ENCODE measurements around the gene HERC2.
"Not testable (repeated sequence)": the region's sequence is repeated elsewhere in the genome, so short reads cannot be mapped to it uniquely, and the experiment has no call there.

Gene HERC2

DNA sequence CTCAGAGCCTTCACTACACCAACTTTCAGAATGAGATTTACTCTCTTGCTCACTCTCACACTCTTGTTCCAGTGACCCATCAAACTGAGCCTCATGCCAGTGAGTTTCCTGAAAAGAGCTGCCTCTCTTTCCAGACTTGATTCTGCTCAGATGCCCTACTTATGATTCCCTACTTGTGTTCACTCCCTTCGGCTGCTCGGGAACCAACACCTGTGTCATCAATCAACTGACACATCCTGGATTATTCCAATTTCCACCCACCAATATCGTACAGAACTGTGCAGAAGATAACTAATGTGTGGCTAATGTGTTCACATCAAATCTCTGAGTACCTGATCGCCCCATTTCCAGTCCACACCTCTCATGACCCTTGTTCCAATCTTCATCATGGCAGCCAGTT lies 100.3 kb downstream of the HERC2 start:
- not testable (repeated sequence) for DNase-seq

DNA sequence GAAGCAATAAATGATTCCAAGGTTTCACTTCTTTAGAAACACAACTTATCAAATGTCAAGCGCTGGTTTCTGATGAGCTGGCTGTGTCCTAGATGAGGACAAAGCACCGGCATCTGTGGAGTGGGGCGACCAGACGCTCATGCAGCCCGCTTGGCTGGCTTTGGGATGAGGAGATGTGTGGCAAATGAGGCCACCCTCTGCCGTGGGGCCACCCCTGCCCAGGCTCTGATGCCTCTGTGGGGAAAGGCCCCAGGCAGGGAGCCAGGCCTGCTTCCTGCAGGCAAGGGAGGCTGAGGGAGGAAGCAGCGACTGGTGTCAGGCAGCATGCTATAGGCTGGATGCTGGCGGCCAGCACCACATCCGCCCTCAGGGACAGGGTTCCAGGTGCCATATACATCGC lies 102.9 kb downstream of the HERC2 start:
- no peak for DNase-seq

DNA sequence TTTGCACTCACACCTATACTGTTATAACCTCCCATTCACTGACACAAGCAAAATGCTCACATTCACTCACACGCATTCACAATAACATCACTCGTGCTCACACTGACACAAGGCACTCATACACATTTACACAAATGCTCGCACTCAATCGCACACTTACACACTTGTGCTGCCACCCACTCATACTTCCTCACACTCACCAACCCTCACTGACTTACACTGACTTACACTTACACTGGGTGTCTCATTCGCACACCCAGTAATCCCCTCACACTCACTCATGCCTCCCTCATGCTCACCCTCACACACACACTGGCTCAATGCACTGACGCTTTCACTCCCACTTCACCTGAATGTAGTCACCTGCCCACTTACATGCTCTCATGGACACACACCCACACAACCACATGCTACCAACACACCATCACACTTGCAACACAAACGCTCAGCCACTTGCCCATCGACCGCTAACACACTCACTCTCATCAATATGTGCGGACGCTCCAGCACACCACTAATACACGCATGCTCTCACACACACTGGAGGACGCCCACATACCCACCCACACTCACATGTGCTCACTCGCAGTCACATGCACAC lies 104.9 kb downstream of the HERC2 start:
- not testable (repeated sequence) for DNase-seq

DNA sequence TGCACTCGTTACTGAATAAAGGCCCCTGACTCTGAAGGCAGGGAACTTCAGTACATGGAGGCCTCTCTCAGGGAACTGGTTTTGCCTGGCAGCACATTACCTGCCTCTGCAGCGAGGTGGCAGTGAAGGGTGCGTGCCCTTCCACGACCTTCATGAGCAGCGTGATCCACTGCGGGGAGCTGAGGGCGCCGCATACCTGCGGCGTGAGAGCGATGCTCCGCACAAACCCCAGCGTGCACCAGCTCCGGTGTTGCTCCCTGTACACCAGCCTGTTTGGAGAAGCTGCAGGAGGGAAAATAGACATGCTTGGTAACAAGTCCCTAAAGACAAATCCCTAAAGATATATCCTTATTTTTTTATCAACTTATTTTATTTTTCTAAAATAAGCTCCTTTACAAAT lies 106.5 kb downstream of the HERC2 start:
- not testable (repeated sequence) for DNase-seq

DNA sequence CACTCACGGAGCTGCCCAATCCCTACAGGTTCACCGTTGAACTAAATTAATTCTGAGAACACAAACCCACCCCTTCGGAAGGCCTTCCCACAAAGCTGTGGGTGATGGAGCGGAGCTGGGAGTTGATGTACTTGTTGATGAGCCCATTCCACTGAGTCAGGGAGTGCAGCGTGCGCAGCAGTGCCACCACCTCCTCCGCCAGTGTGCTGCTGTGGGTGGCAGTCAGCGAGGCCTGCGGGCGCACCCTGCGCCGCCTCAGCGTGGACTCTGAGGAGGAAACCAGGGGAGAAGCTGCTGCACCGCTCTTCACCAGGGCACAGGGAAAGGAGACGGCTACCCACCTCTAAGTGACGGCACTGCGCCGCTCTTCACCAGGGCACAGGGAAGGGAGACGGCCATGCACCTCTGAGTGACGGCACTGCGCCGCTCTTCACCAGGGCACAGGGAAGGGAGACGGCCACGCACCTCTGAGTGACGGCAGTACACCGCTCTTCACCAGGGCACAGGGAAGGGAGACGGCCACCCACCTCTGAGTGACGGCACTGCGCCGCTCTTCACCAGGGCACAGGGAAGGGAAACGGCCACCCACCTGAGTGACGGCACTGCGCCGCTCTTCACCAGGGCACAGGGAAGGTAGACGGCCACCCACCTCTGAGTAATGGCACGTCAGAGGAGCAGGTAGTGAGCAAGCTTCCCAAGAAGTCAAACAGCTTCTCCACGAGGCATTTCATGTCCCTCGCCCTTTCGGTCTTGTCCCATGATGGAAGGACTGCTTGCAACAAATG lies 107.8 kb downstream of the HERC2 start:
- not testable (repeated sequence) for DNase-seq

DNA sequence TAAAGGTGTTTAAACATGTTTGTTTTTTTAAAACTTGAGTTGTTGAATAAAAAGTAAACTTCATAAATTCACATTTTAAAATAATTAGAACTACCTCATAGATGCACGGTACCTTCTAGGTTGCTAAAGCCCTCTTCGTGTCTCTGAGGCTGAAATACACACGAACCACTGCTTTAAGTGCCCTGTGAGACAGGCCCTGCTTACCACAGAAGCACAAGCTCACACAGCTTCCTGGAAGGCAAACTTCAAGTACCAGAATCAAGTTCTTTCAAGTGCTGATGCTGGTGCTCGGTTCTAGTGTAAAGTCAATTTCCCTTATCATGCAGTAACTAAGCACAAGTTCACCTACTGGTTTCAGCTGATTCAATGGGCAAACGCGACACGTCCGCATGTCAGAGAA lies 108.6 kb downstream of the HERC2 start:
- not testable (repeated sequence) for DNase-seq

DNA sequence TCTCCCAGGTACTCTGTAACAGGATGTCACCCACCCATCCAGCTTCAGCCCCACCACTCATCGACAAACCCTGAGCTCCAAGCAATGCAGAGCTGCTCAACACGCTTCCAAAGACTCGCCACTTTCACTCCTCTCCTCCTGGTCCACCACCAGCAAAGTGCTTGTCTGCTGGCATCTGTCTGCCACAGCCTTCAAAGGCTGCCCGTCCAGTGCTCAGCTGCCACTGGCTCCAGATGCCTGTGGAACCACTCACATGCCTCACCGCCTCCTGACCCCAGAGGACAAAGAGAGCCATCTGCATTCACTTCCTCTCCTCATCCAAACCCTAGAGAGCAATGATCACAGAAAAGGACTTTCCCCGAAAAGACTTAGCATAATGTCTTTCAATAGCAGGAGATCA lies 113.4 kb downstream of the HERC2 start:
- no peak for DNase-seq

DNA sequence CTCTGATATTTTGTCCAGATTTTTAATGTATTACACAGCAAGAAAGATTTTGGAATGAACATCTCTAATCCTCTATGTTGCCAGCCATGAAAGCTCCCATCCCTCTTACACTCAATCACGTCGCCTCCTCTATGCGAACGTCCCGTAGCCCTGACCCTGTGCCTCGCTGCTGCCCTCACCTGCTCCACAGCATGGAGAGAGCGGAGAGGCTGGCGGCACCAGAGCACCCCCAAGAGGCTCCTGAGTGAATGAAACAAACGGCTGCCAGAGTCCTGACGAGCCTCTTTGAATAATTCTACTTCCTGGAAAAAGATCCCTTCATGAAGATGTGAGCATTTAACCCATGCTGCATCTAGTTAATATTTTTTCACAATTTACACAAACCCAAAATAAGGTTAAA lies 116.3 kb downstream of the HERC2 start:
- DNase-seq = not testable (repeated sequence)

DNA sequence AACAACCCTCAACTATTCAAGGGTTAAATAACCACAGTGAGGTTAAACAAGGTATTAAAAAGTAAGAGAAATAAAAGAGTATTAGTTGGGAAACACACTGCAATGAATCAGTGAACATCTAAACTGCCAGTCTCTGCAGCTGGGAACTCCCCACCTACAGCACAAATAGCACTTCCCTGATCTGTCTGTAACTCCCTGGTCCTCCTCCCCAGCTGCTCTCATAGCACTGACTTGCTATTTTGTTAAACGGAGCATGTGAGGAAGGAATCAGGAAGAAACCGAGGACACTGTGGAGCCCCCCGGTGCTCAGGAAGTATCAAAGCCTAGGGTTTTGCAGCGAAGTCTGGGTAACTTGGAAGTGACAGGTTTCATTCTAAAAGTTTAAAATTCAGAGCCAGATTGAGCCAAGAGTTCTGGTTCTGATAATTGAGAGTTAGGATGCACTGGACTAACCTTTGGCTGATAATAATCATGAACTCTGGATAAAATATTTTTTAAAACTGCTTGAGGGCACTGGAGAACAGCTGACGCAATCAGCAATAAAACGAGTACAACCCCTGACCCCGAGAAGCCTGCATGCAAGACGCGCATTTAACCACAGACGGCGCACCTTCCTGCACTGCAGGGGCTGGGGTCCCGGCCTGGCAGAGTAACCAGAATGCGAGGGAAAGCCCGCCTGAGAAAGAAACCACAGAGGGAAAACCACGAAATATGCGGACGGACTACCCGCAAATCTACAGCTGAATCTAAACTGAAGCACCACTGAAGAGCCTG lies 118.7 kb downstream of the HERC2 start:
- not testable (repeated sequence) for DNase-seq

DNA sequence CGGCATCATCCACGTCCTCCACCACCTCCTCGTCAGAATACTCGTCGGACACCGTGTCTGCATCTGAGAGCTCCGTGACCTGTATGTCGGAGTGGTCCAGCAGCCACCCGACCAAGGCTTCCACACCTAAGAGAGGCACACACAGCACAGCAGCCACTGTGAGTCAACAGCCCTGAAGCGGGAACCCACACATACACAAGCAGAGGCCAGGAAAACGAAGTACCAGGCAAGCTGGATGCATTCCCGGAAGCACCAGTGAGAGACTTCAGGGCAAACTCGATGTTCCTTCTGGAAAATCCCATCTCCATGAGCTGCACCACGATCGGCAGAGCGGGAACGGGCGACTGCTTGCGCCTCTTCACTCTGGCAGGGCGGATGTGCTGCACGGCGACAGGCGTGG lies 119.9 kb downstream of the HERC2 start:
- not testable (repeated sequence) for DNase-seq

DNA sequence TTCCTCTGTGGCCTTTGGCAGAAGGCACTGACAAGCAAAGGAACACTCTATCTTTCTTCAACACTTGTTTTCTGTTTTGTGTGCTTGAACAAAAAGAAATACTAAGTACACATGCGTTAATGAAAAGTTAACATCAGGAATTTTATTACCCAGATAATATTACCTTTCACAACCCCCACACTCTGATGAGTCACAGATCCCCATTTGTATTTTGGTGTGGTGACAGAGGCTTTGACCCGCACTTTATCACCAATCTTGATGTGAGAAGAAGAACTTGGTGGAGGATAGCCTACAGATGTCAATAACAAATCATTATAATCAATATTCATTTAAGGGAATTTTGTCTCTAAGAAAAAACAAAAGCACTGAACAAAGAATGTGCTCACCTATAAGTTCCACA lies 123.8 kb downstream of the HERC2 start:
- DNase-seq = not testable (repeated sequence)

DNA sequence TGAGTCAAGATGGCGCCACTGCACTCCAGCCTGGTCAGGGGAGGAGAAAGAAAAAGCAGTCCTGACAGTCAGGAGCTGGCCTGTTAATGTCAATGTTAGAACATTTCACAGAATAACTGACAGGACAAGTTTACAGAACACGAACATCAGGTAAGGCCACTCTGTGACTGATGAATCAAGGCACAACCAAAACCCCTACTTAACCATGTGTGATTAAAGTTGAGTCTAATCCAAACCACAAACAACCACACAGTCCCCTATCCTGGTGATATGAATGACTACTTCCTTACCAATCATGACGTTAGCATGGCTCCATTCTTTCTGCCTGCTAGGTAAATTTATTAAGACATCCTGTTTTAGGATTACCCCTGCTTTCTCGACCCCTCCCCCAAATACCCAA lies 124.3 kb downstream of the HERC2 start:
- DNase-seq = not testable (repeated sequence)

DNA sequence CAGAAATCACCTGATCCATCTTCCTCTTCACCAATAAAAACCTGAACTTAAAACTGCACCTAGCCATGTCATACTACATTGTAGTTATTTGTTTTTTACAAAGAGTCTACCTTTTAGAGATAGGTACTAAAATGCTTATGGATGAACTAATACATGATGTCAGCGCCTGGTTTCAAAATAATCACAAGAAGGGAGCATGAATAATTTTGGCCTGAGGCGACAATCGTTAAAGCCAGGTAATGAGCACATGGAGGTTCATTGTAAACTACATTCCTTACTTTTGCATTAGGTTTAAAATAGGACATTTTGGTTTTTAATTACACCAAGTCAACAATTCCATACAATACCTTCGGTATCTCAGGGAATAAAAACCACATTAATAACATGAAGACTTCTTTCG lies 125.4 kb downstream of the HERC2 start:
- not testable (repeated sequence) for DNase-seq

DNA sequence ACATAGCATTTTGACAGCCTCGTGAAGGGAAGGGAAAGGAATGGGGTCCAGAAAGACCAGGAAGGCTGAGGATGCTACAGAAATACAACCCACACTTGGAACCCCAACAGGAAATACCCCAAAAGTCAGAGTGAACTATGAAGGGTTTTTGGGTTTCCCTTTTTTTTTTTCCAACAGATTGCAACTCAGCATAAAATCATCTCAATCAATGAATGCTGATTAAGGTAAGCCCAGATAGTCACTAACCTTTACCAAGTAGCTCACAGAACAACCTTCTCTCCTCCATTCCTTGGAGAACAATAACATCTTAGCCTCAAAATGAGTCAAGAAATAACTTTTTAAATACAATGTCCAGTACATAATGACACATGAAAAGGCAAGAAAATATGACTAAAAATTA lies 129.2 kb downstream of the HERC2 start:
- no peak for DNase-seq

DNA sequence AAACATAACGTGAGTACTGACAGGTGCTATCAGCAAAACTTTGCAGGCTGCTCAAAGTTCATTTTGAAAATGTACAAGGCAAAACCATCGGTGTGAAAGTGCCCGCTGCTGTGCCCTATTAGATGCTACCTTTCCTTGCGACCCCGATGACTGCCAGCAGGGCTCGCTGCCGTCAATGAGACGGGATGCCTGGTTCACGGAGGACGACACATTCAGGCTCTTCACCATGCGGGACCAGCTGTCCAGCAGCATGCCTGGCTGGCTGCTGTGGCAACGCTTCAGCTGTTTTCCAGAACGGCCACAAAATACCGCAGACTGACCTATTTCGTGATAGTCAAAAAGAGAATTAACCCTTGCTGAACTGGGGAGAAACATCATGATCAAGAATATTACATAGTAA lies 130.1 kb downstream of the HERC2 start:
- DNase-seq = no peak

DNA sequence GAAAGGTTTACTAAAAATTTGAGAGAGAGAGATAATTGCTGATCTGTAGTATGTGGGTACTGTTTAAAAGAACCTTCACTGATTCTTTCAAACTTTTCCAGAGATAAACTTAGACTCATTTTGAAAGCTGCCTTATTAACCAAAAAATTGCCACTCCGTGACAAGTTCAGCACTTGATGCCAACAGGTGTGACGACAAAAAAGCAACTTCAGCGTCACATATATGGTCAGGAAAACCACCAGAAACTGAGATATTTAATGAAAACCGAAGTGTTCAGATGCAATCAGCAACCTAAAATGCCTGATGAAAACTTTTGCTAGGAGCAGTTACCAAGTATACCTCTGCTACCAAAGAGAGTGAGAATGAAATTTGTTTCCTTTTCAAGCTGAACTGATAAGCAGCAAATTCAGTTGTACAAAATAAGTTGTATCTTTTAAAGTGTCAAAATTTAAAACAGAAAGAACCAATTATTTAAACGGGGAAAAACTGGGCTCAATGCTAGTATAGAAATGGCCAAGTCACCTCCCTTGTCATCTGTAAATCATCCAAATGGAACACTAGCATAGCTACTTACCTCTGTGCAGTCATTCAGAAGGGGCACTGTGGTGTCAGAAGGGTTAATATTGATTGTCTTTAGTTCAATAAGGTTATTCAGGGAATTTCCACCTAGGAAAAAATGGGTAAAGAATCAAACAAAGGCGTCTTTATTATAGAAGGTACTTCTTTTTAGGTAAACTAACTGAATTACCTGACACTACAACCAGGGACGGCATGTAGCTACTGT lies 131.4 kb downstream of the HERC2 start:
- no peak for DNase-seq

DNA sequence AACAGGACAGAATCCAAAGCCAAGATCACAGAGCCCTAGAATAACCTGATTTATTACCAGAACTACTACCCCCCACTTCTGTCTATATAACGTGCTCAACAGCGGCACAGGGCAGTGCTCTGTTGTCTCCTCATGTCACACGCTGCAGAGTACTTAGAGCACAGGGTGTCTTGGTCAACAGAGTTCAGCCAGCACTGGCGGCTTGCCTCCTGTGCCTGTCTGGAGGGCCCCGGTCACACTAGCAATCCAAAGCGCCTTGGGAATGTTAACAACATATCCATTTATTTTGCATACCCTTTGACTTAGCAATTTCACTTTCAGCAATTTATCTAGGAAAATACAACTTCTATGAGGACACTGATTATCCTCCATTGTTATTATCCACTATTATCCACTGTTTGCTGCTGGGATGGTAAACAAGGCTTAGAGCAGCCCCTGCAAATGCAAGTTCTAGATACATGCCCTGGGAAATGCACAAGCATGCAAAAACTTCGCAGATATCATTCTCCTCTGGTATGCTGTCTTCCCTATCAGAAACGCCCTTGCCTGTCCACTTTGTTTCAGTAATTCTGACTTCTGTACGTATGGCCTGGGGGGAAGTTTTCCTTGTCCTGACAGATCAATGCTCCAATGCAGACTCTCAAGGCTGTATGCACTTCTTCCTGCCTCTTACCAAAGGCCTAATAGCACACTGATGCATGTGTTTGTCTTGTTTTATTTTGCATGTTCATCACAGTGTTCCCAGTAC lies 136.7 kb downstream of the HERC2 start:
- no peak for DNase-seq

DNA sequence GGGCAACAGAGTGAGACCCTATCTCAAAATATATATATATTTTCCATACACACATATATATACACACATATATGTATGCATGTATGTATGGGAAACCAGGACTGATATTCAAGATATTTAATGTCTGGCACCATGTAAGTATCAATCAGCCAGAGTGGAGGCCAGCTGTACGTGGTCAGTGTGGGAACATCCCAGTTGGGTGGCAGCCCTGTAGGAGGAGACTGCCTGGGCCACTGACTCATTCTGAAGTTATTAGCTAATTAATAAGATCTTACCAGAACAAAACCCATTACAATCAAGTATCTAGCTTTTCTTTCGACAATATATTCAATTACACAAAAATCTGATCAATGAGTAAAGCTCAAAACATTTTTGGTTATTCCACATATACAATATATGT lies 137.8 kb downstream of the HERC2 start:
- no peak for DNase-seq

DNA sequence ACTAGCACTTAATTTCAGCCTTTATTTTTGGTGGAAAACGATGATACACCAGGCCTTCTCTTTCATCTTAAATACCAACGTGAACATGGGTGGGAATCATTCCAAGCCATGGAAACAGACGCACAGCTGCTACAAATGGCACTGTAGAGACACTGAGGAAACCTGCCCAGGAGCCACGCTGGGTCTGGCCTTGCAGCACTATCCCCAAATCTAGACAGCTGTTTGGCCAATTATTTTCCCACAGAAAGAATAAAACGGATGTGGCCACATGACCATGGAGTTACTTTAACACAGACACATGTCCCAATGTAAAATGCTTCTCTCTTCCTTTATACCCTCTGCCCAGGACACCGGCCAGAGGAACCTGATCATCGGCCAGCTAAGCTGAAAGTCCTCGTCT lies 139.2 kb downstream of the HERC2 start:
- no peak for DNase-seq

DNA sequence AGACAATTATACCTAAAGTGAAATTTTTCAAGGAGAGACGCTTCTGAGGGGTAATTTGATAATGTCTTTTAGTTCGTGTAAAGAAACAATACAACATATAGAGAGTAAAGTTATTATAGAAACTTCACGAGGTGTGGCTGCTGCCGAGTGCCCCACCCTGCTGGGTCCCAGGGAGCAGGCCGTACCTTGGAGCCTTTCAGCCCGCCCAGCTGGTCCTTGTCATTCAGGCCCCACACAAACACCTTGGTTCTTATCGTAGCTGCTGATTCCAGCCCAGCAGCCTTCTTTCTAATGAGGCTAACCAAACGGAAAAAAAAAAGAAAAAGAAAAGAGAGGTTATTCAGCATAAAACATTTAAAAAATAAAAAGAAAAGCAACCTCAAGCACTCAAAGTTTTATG lies 139.8 kb downstream of the HERC2 start:
- DNase-seq = no peak

DNA sequence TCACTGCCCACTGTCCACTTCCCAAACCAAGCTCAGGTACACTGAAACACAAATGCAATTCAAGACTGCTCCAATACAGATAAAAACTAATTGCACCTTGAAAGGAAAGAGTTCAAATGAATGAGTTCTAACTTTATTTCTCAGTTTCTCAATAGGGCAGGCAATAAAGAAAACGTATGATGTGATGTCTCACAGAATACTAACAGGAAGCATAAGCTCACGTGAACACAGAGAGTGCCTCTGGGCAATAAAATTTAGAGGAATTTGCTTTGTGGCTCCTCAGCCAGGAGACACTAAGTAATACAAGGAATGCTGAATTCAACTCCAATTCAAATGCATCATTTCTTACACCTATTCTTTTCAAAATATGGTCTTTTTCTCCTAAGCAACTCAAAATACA lies 140.6 kb downstream of the HERC2 start:
- DNase-seq = no peak

DNA sequence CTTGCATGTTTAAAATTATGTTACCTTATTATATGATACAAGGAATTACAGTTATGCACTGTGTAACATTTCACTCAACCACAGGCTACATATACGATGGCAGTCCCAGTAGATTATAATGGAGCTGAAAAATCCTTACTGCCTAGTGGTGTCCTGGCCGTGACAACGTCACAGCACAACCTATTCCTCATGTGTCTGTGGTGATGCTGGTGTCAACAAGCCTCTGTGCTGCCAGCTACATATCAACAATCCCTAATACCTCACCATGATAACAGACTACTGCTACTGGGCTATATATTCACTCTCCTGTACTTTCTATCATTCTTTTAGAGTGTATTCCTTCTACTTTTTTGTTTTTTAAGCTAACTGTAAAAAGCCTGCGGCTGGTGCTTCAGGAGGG lies 142.7 kb downstream of the HERC2 start:
- no peak for DNase-seq
